Trophoblast cell (in vitro differentiated cells and primary cell): Measurements from ENCODE around the gene WDR31.

Experiments
- DNase-seq, 2 donors: peaks; one replicate each; pipeline ENCODE4 v3.0.0-alpha.2; 2016
- H2AFZ ChIP-seq: 2 replicates; pipeline ENCODE4 v1.6.1; 2013; ENCODE audit warnings: low read length, moderate library complexity, mild to moderate bottlenecking; ENCODE audit not compliant: insufficient read depth, poor library complexity
- H2AK5ac ChIP-seq: 2 replicates; pipeline ENCODE4 v1.6.1; 2013; ENCODE audit warnings: mild to moderate bottlenecking, low read length
- H2BK120ac ChIP-seq: 2 replicates; pipeline ENCODE4 v1.6.1; 2013; ENCODE audit warnings: low read length, mild to moderate bottlenecking, moderate library complexity; ENCODE audit not compliant: insufficient read depth, poor library complexity
- H2BK12ac ChIP-seq: 2 replicates; pipeline ENCODE4 v1.6.1; 2013; ENCODE audit warnings: mild to moderate bottlenecking, low read length, moderate library complexity
- H2BK5ac ChIP-seq: 2 replicates; pipeline ENCODE4 v1.6.1; 2013; ENCODE audit warnings: low read length, low read depth, moderate library complexity, mild to moderate bottlenecking; ENCODE audit not compliant: poor library complexity
- H3K14ac ChIP-seq: 2 replicates; pipeline ENCODE4 v1.6.1; 2013; ENCODE audit warnings: mild to moderate bottlenecking, low read length
- H3K18ac ChIP-seq: 2 replicates; pipeline ENCODE4 v1.6.1; 2013; ENCODE audit warnings: mild to moderate bottlenecking, low read length
- H3K23ac ChIP-seq: 2 replicates; pipeline ENCODE4 v1.6.1; 2013; ENCODE audit warnings: low read length
- H3K27ac ChIP-seq: 2 replicates; pipeline ENCODE4 v1.5.1; 2013; ENCODE audit warnings: low read depth, mild to moderate bottlenecking, inconsistent platforms, low read length, moderate library complexity
- H3K27me3 ChIP-seq: 2 replicates; pipeline ENCODE4 v1.6.1; 2013; ENCODE audit warnings: inconsistent platforms, mild to moderate bottlenecking, low read length, moderate library complexity; ENCODE audit not compliant: insufficient read depth
- H3K36me3 ChIP-seq, 2 experiments: 1 replicate in 1 of 2; 2 replicates in 1 of 2; pipeline ENCODE4 v1.6.1; 2013; ENCODE audit warnings: low read length in 2 of 2, mild to moderate bottlenecking in 2 of 2, moderate library complexity in 1 of 2; ENCODE audit not compliant: insufficient read depth in 2 of 2, control insufficient read depth in 1 of 2
- H3K4ac ChIP-seq: 2 replicates; pipeline ENCODE4 v1.6.1; 2013; ENCODE audit warnings: low read depth, mild to moderate bottlenecking, low read length, moderate library complexity
- H3K4me1 ChIP-seq, 2 experiments: 1 replicate in 1 of 2; 2 replicates in 1 of 2; pipeline ENCODE4 v1.6.1; 2013; ENCODE audit warnings: low read length in 2 of 2, mild to moderate bottlenecking in 2 of 2, moderate library complexity in 1 of 2; ENCODE audit not compliant: insufficient read depth in 2 of 2, control insufficient read depth in 1 of 2
- H3K4me2 ChIP-seq: 2 replicates; pipeline ENCODE4 v1.6.1; 2013; ENCODE audit warnings: inconsistent platforms, mild to moderate bottlenecking, low read length, moderate library complexity
- H3K4me3 ChIP-seq: 2 replicates; pipeline ENCODE4 v1.5.1; 2013; ENCODE audit warnings: mild to moderate bottlenecking, low read depth, low read length, inconsistent platforms
- H3K79me1 ChIP-seq: one replicate; pipeline ENCODE4 v1.6.1; 2013; ENCODE audit warnings: low read length
- H3K79me2 ChIP-seq: 2 replicates; pipeline ENCODE4 v1.6.1; 2013; ENCODE audit warnings: low read length, mild to moderate bottlenecking; ENCODE audit not compliant: control insufficient read depth, insufficient read depth, poor library complexity
- H3K9ac ChIP-seq: 2 replicates; pipeline ENCODE4 v1.6.1; 2013; ENCODE audit warnings: mild to moderate bottlenecking, low read length
- H3K9me3 ChIP-seq: 2 replicates; pipeline ENCODE4 v1.6.1; 2013; ENCODE audit warnings: low read depth, mild to moderate bottlenecking, control low read depth, inconsistent platforms, low read length; ENCODE audit not compliant: insufficient read depth
- H4K12ac ChIP-seq: 2 replicates; pipeline ENCODE4 v1.6.1; 2013; ENCODE audit warnings: low read depth, mild to moderate bottlenecking, low read length, moderate library complexity
- H4K8ac ChIP-seq: 2 replicates; pipeline ENCODE4 v1.6.1; 2013; ENCODE audit warnings: low read depth, mild to moderate bottlenecking, low read length, moderate library complexity
- H4K91ac ChIP-seq: one replicate; pipeline ENCODE4 v1.6.1; 2013; ENCODE audit warnings: low read depth, mild to moderate bottlenecking, low read length, moderate library complexity
- WGBS: extraction: QIAGEN DNeasy Blood & Tissue Kit; methylation state at CpG from one replicate; pipeline ENCODE4 v1.1.7; 2013; ENCODE audit warnings: missing lambda C conversion rate; ENCODE audit not compliant: insufficient read length, insufficient coverage; ENCODE audit errors: extremely low coverage; 5-methylcytosine and 5-hydroxymethylcytosine counted together

The WDR31 gene

DNA sequence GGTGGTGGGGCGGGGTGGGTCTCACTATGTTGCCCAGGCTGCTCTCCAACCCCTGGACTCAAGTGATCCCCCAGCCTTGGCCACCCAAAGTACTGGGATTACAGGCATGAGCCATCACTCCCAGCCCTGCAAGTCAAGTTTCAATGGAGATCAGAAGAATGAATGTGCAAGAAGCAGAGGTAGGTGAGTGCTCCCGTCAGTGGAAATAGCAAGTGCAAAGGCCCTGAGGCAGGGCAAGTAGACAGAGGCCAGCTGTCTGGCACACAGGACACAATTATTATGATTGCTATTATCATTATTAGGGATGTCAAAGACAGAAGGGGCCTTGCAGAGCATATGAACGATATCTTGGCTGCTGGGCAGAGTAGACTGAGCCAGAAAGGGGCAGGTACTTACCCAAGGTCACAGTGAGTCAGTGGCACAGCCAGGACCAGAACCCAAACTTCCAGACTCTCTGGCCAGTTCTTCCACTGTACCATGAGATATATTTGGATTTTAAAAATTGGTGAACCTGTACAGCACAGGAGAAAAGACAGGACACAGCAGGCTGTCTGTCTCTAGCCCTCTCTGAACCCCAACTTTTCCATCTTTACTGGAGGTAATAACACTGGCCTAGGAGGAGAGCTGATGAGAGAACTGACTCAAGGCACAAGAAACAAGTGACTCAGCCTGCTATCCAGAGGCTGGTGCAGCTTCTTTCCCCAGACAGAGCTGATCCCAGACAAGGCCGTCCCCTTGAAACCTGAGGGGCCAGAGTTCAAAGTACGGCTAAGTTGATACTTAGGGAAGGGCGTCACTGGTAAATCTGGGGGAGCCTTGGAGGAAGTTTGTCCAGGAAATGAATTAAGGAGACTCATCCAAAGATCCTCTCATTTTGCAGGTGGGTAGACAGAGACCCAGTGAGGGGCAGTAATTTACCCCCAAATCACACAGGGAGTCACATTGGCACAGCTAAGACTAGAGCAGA lies 35.3 kb upstream of the WDR31 start:
- Histone ChIP-seq H3K9ac (no peak overlapping the region), H4K12ac (no peak overlapping the region), H3K4me3 (no peak overlapping the region), H3K79me2 (peaks cover 8% of the 10 kb centered on the region), H2AK5ac (no peak overlapping the region), H3K79me1 (peaks cover 10% of the 10 kb centered on the region), H3K23ac (no peak overlapping the region), H3K27ac (no peak overlapping the region), H3K4me2 (peak overlapping the region; percentile 33), H3K9me3 (no peaks in the 10 kb centered on the region), H4K91ac (no peak overlapping the region), H2BK12ac (no peak overlapping the region), H2BK5ac (no peak overlapping the region), H3K4ac (peak overlapping the region; percentile 77), H4K8ac (no peak overlapping the region), H3K4me1 (peaks cover 14 to 21% of the 10 kb centered on the region in 2 experiments), H2AFZ (no peak overlapping the region), H3K27me3 (no peaks in the 10 kb centered on the region), H3K36me3 (peaks cover 17 to 26% of the 10 kb centered on the region in 2 experiments), H3K14ac (no peak overlapping the region), H2BK120ac (no peak overlapping the region), H3K18ac (peak overlapping the region; percentile 3)
- no CpG with 5 or more reads among the region's 6 CpGs for whole genome bisulfite sequencing
- DNase-seq: no peak

GRCh38 chr9:113373676-113374392 lies 33.8 kb upstream of the WDR31 start:
- no peak overlapping the region for H4K91ac ChIP-seq
- H3K9me3 ChIP-seq: no peaks in the 10 kb centered on the region
- H3K79me2 ChIP-seq: peaks cover 8% of the 10 kb centered on the region
- no peak overlapping the region for H3K4ac ChIP-seq
- H3K4me3 ChIP-seq: no peak overlapping the region
- no peak overlapping the region for H4K8ac ChIP-seq
- DNase-seq: no peak
- peak overlapping the region; percentile 29 for H3K18ac ChIP-seq
- no peak overlapping the region for H3K14ac ChIP-seq
- H3K36me3 ChIP-seq: peaks cover 17 to 26% of the 10 kb centered on the region in 2 experiments
- no peak overlapping the region for H3K27ac ChIP-seq
- H2BK12ac ChIP-seq: no peak overlapping the region
- H3K23ac ChIP-seq: no peak overlapping the region
- no peak overlapping the region for H2AFZ ChIP-seq
- no peak overlapping the region for H2BK120ac ChIP-seq
- no peak overlapping the region for H2AK5ac ChIP-seq
- no peak overlapping the region for H4K12ac ChIP-seq
- no peak overlapping the region for H3K4me2 ChIP-seq
- H3K79me1 ChIP-seq: peaks cover 10% of the 10 kb centered on the region
- no peak overlapping the region for H3K9ac ChIP-seq
- H3K4me1 ChIP-seq: peaks cover 13 to 17% of the 10 kb centered on the region in 2 experiments
- no peaks in the 10 kb centered on the region for H3K27me3 ChIP-seq
- H2BK5ac ChIP-seq: no peak overlapping the region
- no CpG with 5 or more reads among the region's 24 CpGs for WGBS

- no peak overlapping the region for H3K18ac ChIP-seq
Observed at GRCh38 chr9:113373256-113373655, 33.2 kb upstream of the WDR31 start.

DNA sequence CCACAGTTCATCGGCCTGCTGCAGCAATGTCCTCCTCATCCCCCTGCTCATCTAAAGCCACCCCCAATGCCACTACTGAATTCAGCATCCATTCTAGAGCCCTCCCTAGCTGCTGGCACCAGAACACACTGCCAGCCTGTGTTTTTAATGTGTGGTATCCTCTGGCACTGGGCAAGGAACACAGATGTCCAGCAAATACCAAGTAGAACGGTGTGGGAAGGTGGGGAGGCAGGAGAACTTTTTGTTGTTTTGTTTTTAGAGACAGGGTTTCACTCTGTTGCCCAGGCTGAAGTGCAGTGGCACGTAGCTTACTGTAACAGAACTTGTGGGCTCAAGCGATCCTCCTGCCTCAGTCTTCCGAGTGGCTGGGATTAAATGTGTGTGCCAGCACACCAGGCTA lies 32.0 kb upstream of the WDR31 start:
- Histone ChIP-seq H3K14ac (no peak overlapping the region), H3K23ac (no peak overlapping the region), H2BK5ac (no peak overlapping the region), H2BK12ac (no peak overlapping the region), H3K9ac (no peak overlapping the region), H4K12ac (no peak overlapping the region), H3K18ac (no peak overlapping the region), H3K36me3 (peaks cover 17 to 26% of the 10 kb centered on the region in 2 experiments), H4K91ac (no peak overlapping the region), H3K27me3 (no peaks in the 10 kb centered on the region), H3K4me1 (peaks cover 8% of the 10 kb centered on the region in 2 experiments), H3K79me1 (peaks cover 5% of the 10 kb centered on the region), H3K9me3 (no peaks in the 10 kb centered on the region), H2AFZ (no peak overlapping the region), H3K4me2 (no peak overlapping the region), H4K8ac (no peak overlapping the region), H3K27ac (no peak overlapping the region), H3K79me2 (peaks cover 6% of the 10 kb centered on the region), H3K4ac (no peak overlapping the region), H3K4me3 (no peak overlapping the region), H2AK5ac (no peak overlapping the region), H2BK120ac (no peak overlapping the region)
- DNase-seq: no peak
- no CpG with 5 or more reads among the region's 5 CpGs for WGBS

More at GRCh38 chr9:113373256-113373655, 33.2 kb upstream of the WDR31 start:
- Histone ChIP-seq H3K4me3 (no peak overlapping the region), H3K9ac (no peak overlapping the region), H3K27me3 (no peaks in the 10 kb centered on the region), H3K79me1 (peaks cover 7% of the 10 kb centered on the region), H3K36me3 (peaks cover 17 to 26% of the 10 kb centered on the region in 2 experiments), H4K12ac (no peak overlapping the region), H3K4me1 (peaks cover 10 to 13% of the 10 kb centered on the region in 2 experiments), H2BK12ac (no peak overlapping the region), H3K14ac (no peak overlapping the region), H2BK120ac (no peak overlapping the region), H2AK5ac (no peak overlapping the region), H2BK5ac (no peak overlapping the region), H2AFZ (no peak overlapping the region), H3K79me2 (peaks cover 8% of the 10 kb centered on the region), H3K4me2 (no peak overlapping the region), H3K27ac (no peak overlapping the region), H3K4ac (no peak overlapping the region), H4K91ac (no peak overlapping the region), H4K8ac (no peak overlapping the region), H3K9me3 (no peaks in the 10 kb centered on the region), H3K23ac (no peak overlapping the region)
- no peak for DNase-seq
- WGBS: no CpG with 5 or more reads among the region's 3 CpGs
